Neural cell (in vitro differentiated cells): ENCODE results near the gene MMP3. TPM values are rescaled to one million over a fixed set of nuclear protein-coding genes. Genes with fewer than 3 reads are reported as not detected.

Experiments
- H2AFZ ChIP-seq: fragments of 200-600, 300-800 bp; sonication (generic), shearing (Covaris generic); 2 replicates; pipeline ENCODE4 v1.6.0; 2014; ENCODE audit warnings: low read depth, mild to moderate bottlenecking, antibody characterized with exemption, low read length, moderate library complexity
- H3F3A ChIP-seq: fragments of 200-600 bp; shearing (Covaris generic); 2 replicates; pipeline ENCODE4 v1.6.1; 2016; ENCODE audit warnings: mild to moderate bottlenecking, moderate library complexity, mixed read lengths, antibody characterized with exemption, low read length; ENCODE audit not compliant: insufficient read depth, poor library complexity, severe bottlenecking
- H3K27ac ChIP-seq: fragments of 200-600, 300-800 bp; sonication (generic), shearing (Covaris generic); 2 replicates; pipeline ENCODE4 v1.5.1; 2014; ENCODE audit warnings: mild to moderate bottlenecking, low read length, moderate library complexity
- H3K27me3 ChIP-seq: fragments of 300-800, 200-600 bp; sonication (generic), shearing (Covaris generic); 2 replicates; pipeline ENCODE4 v1.6.0; 2014; ENCODE audit warnings: mild to moderate bottlenecking, low read depth, low read length, moderate library complexity; ENCODE audit not compliant: insufficient read depth
- H3K36me3 ChIP-seq: fragments of 300-800, 200-600 bp; sonication (generic), shearing (Covaris generic); 2 replicates; pipeline ENCODE4 v1.5.1; 2014; ENCODE audit warnings: mild to moderate bottlenecking, antibody characterized with exemption, low read length, moderate library complexity; ENCODE audit not compliant: insufficient read depth
- H3K4me2 ChIP-seq: fragments of 300-800, 200-600 bp; sonication (generic), shearing (Covaris generic); 2 replicates; pipeline ENCODE4 v1.6.0; 2014; ENCODE audit warnings: mild to moderate bottlenecking, low read length
- H3K4me3 ChIP-seq: fragments of 300-800, 200-600 bp; sonication (generic), shearing (Covaris generic); 2 replicates; pipeline ENCODE4 v1.5.1; 2014; ENCODE audit warnings: mild to moderate bottlenecking, low read length, moderate library complexity
- H3K79me2 ChIP-seq: fragments of 200-600 bp; shearing (Covaris generic); replicated peaks from 2 replicates; pipeline ENCODE4 v1.6.0; 2014; ENCODE audit warnings: mild to moderate bottlenecking, low read length, moderate library complexity; ENCODE audit not compliant: insufficient read depth
- H3K9ac ChIP-seq: fragments of 300-800, 200-600 bp; sonication (generic), shearing (Covaris generic); 2 replicates; pipeline ENCODE4 v1.6.1; 2016; ENCODE audit warnings: mild to moderate bottlenecking, low read length, mixed read lengths
- H3K9me2 ChIP-seq: fragments of 200-600 bp; shearing (Covaris generic); 2 replicates; pipeline ENCODE4 v1.6.1; 2016; ENCODE audit warnings: mild to moderate bottlenecking, low read length, mixed read lengths; ENCODE audit not compliant: insufficient read depth
- H3K9me3 ChIP-seq: fragments of 200-600, 300-800 bp; sonication (generic), shearing (Covaris generic); 2 replicates; pipeline ENCODE4 v1.6.1; 2016; ENCODE audit warnings: mild to moderate bottlenecking, mixed run types, low read length, moderate library complexity, mixed read lengths
- H4K20me1 ChIP-seq: fragments of 200-600 bp; shearing (Covaris generic); 2 replicates; pipeline ENCODE4 v1.6.1; 2016; ENCODE audit warnings: mild to moderate bottlenecking, mixed run types; ENCODE audit not compliant: insufficient read depth
- CTCF ChIP-seq: fragments of 450-650 bp; IDR thresholded peaks from 2 replicates; pipeline ENCODE4 v1.5.1; 2014; ENCODE audit warnings: antibody characterized with exemption, mild to moderate bottlenecking, moderate library complexity; ENCODE audit not compliant: poor library complexity, severe bottlenecking
- EP300 ChIP-seq: fragments of 450-650 bp; conservative IDR thresholded peaks from 2 replicates; pipeline ENCODE4 v1.6.1; 2014; ENCODE audit warnings: antibody characterized with exemption, mild to moderate bottlenecking, moderate library complexity; ENCODE audit not compliant: poor library complexity, severe bottlenecking
- EZH2 ChIP-seq: fragments of 200-600, 300-800 bp; shearing (Covaris generic), sonication (generic); IDR thresholded peaks from 2 replicates; pipeline ENCODE4 v1.6.1; 2014; ENCODE audit warnings: antibody characterized with exemption, low read length, borderline replicate concordance, mild to moderate bottlenecking; ENCODE audit not compliant: insufficient read depth, poor library complexity, severe bottlenecking
- MXI1 ChIP-seq: fragments of 450-650 bp; conservative IDR thresholded peaks from 2 replicates; pipeline ENCODE4 v1.6.1; 2014; ENCODE audit warnings: antibody characterized with exemption, mild to moderate bottlenecking; ENCODE audit not compliant: poor library complexity, severe bottlenecking
- POLR2AphosphoS5 ChIP-seq: IDR thresholded peaks from 2 replicates; pipeline ENCODE4 v1.6.1; 2012
- RAD21 ChIP-seq: fragments of 450-650 bp; conservative IDR thresholded peaks from 2 replicates; pipeline ENCODE4 v1.6.1; 2014; ENCODE audit warnings: antibody characterized with exemption, mild to moderate bottlenecking, moderate library complexity
- REST ChIP-seq: IDR thresholded peaks from 2 replicates; pipeline ENCODE4 v1.6.1; 2012; ENCODE audit warnings: borderline replicate concordance
- SMC3 ChIP-seq: fragments of 450-650 bp; conservative IDR thresholded peaks from 2 replicates; pipeline ENCODE4 v1.6.1; 2014; ENCODE audit warnings: antibody characterized with exemption, mild to moderate bottlenecking, moderate library complexity; ENCODE audit not compliant: poor library complexity
- TAF1 ChIP-seq: IDR thresholded peaks from 2 replicates; pipeline ENCODE4 v1.6.1; 2012; ENCODE audit warnings: low read depth
- polyA plus RNA-seq: library from polyadenylated mRNA; depleted of rRNA; stranded (reverse); fragments of >200 nt; gene quantifications from 2 replicates; pipeline ENCODE4 v1.2.3, GENCODE V29; 2014

The MMP3 gene
- polyA plus RNA-seq, 1 donor from 2014 or later: not detected

- Histone ChIP-seq H3K9me2 (no peaks in the 10 kb centered on the region), H3K9me3 (no peaks in the 10 kb centered on the region), H3K27ac (no peak overlapping the region), H3K79me2 (no peaks in the 10 kb centered on the region), H3K36me3 (no peaks in the 10 kb centered on the region), H4K20me1 (no peaks in the 10 kb centered on the region), H3F3A (no peaks in the 10 kb centered on the region), H2AFZ (no peak overlapping the region), H3K4me2 (no peak overlapping the region), H3K4me3 (no peak overlapping the region), H3K9ac (no peak overlapping the region), H3K27me3 (no peaks in the 10 kb centered on the region)
- TF ChIP-seq TAF1 (no peak), EP300 (no peak), EZH2 (no peak), POLR2AphosphoS5 (no peak), MXI1 (no peak), SMC3 (no peak), REST (no peak), RAD21 (no peak), CTCF (no peak)
Observed at GRCh38 chr11:102837156-102837555, 6.3 kb downstream of the MMP3 start.

- Histone ChIP-seq H3K9me2 (no peaks in the 10 kb centered on the region), H2AFZ (no peak overlapping the region), H3K4me3 (no peak overlapping the region), H4K20me1 (no peaks in the 10 kb centered on the region), H3K36me3 (no peaks in the 10 kb centered on the region), H3K9ac (no peak overlapping the region), H3K27ac (no peak overlapping the region), H3K9me3 (no peaks in the 10 kb centered on the region), H3K4me2 (no peak overlapping the region), H3K79me2 (no peaks in the 10 kb centered on the region), H3K27me3 (no peaks in the 10 kb centered on the region), H3F3A (no peaks in the 10 kb centered on the region)
- TF ChIP-seq SMC3 (no peak), RAD21 (no peak), POLR2AphosphoS5 (no peak)
Observed at GRCh38 chr11:102836290-102836875, 7.0 kb downstream of the MMP3 start.

- no peaks in the 10 kb centered on the region for H3K79me2 ChIP-seq
- H3F3A ChIP-seq: no peaks in the 10 kb centered on the region
- H3K9me2 ChIP-seq: no peaks in the 10 kb centered on the region
- no peaks in the 10 kb centered on the region for H4K20me1 ChIP-seq
- no peak overlapping the region for H3K4me3 ChIP-seq
- H3K36me3 ChIP-seq: no peaks in the 10 kb centered on the region
- no peak overlapping the region for H3K9ac ChIP-seq
- H2AFZ ChIP-seq: no peak overlapping the region
- TF ChIP-seq EZH2: no peak
- TF ChIP-seq MXI1: no peak
- TF ChIP-seq REST: no peak
- no peak for TF ChIP-seq CTCF
- TF ChIP-seq EP300: no peak
- TF ChIP-seq TAF1: no peak
- TF ChIP-seq RAD21: no peak
- no peak for TF ChIP-seq POLR2AphosphoS5
- TF ChIP-seq SMC3: no peak
- H3K27ac ChIP-seq: no peak overlapping the region
- H3K9me3 ChIP-seq: no peaks in the 10 kb centered on the region
- no peaks in the 10 kb centered on the region for H3K27me3 ChIP-seq
- no peak overlapping the region for H3K4me2 ChIP-seq
Observed at GRCh38 chr11:102833731-102834130, 9.7 kb downstream of the MMP3 start.
